ENCODE measurements around the gene SEMA3C.

DNA sequence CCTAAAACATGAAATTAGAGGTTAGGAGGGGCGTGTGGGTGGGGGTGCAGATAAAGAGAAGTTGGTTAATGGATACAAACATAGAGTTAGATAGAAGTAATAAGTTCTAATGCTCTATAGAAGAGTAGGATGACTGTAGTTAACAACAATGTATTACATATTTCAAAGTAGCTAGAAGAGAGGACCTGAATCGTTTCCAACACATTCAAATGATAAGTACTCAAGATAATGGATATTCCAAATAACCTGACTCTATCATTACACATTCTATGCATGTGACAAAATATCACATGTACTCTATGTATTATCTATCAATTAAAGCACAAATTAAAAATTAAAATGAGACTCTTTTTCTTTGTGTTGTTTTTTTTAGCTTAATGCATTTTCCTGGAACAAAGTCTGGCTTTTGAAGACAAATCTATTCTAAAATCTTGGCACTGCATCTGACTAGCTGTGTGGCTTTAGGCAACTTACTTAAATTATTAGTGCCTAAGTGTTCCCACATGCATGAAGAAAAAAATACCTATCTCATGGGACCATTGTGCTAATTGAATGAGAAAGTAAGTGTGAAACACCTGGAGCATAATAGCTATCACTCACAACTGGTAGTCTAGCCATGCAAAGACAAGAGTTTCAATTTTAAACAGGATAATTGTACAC is 75.7 kb downstream of the SEMA3C start:
- TF ChIP-seq, protein P1, sequence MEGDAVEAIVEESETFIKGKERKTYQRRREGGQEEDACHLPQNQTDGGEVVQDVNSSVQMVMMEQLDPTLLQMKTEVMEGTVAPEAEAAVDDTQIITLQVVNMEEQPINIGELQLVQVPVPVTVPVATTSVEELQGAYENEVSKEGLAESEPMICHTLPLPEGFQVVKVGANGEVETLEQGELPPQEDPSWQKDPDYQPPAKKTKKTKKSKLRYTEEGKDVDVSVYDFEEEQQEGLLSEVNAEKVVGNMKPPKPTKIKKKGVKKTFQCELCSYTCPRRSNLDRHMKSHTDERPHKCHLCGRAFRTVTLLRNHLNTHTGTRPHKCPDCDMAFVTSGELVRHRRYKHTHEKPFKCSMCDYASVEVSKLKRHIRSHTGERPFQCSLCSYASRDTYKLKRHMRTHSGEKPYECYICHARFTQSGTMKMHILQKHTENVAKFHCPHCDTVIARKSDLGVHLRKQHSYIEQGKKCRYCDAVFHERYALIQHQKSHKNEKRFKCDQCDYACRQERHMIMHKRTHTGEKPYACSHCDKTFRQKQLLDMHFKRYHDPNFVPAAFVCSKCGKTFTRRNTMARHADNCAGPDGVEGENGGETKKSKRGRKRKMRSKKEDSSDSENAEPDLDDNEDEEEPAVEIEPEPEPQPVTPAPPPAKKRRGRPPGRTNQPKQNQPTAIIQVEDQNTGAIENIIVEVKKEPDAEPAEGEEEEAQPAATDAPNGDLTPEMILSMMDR (IDR thresholded peaks at IDR 0.05) = no peak
- TF ChIP-seq POLR2A (IDR thresholded peaks at IDR 0.05) = no peak
- TF ChIP-seq POLR2AphosphoS5 (IDR thresholded peaks at IDR 0.05) = no peak

Data from prostate gland (tissue), 2 donors.